GM12878 (cell line): ENCODE measurements around the gene SMG9. TPM values are rescaled to one million over a fixed set of nuclear protein-coding genes. Genes with fewer than 3 reads are reported as not detected.

ENCODE experiments used
- ATAC-seq: fragments of 200-7000 bp; cut with Tn5 transposase; 3 replicates; pipeline ENCODE4 v1.9.1; 2020; ENCODE audit warnings: mild to moderate bottlenecking, moderate library complexity
- BruUV-seq: library from RNA; stranded (reverse); fragments of 400-500 nt; replicated peaks from 2 replicates; lab custom pipeline; 2021; lab: Mats Ljungman, UMichigan
- CTCF ChIA-PET: fragments of 300-600 bp; sonication (Branson Sonifier 250); formaldehyde crosslinking; extraction: SDS; loops from one replicate; lab custom pipeline; 2021; ENCODE audit warnings: inconsistent platforms; lab: Yijun Ruan, JAX
- POLR2A ChIA-PET: fragments of 350-600 bp; formaldehyde crosslinking; extraction: SDS; loops from one replicate; lab custom pipeline; 2021; ENCODE audit warnings: inconsistent platforms; lab: Charles Lee
- RAD21 ChIA-PET: fragments of 300-600 bp; sonication (Branson Sonifier 250); formaldehyde crosslinking; loops from one replicate; lab custom pipeline; 2023; ENCODE audit warnings: antibody characterized with exemption; ENCODE audit not compliant: unreplicated experiment; lab: Charles Lee
- SMC1A ChIA-PET: fragments of 300-600 bp; sonication (Branson Sonifier 250); formaldehyde crosslinking; loops from one replicate; lab custom pipeline; 2023; ENCODE audit not compliant: unreplicated experiment, uncharacterized antibody; lab: Charles Lee
- DNase-seq: peaks from one replicate; pipeline ENCODE4 v3.0.0-alpha.2; 2011; ENCODE audit warnings: low read depth, low spot score
- FAIRE-seq: peaks from 3 replicates; lab custom pipeline; 2011; peaks lifted over from hg19 to GRCh38; lab: Jason Lieb, UNC
- H2AFZ ChIP-seq: 2 replicates; pipeline ENCODE4 v1.6.0; 2011; ENCODE audit warnings: low read depth, low read length, control low read depth; ENCODE audit not compliant: control insufficient read depth
- H3K27ac ChIP-seq: 2 replicates; pipeline ENCODE4 v1.5.1; 2011; ENCODE audit warnings: control low read depth; ENCODE audit not compliant: control insufficient read depth, insufficient read depth
- H3K27me3 ChIP-seq, 2 experiments: replicated peaks in 1 of 2; 2 replicates each; pipeline versions ENCODE4 v1.6.0 to v1.6.1; 2011; ENCODE audit warnings: low read length in 1 of 2; ENCODE audit not compliant: control insufficient read depth in 2 of 2, insufficient read depth in 2 of 2
- H3K36me3 ChIP-seq, 2 experiments: 2 replicates each; pipeline ENCODE4 v1.5.1; 2011; ENCODE audit warnings: low read length in 1 of 2; ENCODE audit not compliant: control insufficient read depth in 2 of 2, insufficient read depth in 2 of 2
- H3K4me1 ChIP-seq: 2 replicates; pipeline ENCODE4 v1.6.1; 2011; ENCODE audit warnings: mild to moderate bottlenecking, low read length, moderate library complexity, mixed read lengths; ENCODE audit not compliant: control insufficient read depth, insufficient read depth
- H3K4me2 ChIP-seq: 2 replicates; pipeline ENCODE4 v1.6.0; 2011; ENCODE audit warnings: control low read depth; ENCODE audit not compliant: control insufficient read depth, insufficient read depth
- H3K4me3 ChIP-seq: fragments of 200-600 bp; sonication (generic); 2 replicates; pipeline ENCODE4 v1.5.1; 2016
- H3K79me2 ChIP-seq: 2 replicates; pipeline ENCODE4 v1.6.0; 2011; ENCODE audit warnings: low read length; ENCODE audit not compliant: control insufficient read depth, insufficient read depth
- H3K9ac ChIP-seq: 2 replicates; pipeline ENCODE4 v1.8.0; 2011; ENCODE audit warnings: low read length, control low read depth, mixed read lengths; ENCODE audit not compliant: control insufficient read depth, insufficient read depth
- H3K9me3 ChIP-seq: replicated peaks from 3 replicates; pipeline ENCODE4 v1.5.1; 2011; ENCODE audit warnings: mild to moderate bottlenecking, low read length; ENCODE audit not compliant: control insufficient read depth, insufficient read depth
- H4K20me1 ChIP-seq: 2 replicates; pipeline ENCODE4 v1.6.0; 2011; ENCODE audit not compliant: control insufficient read depth, insufficient read depth
- CREM ChIP-seq: IDR thresholded peaks from 2 replicates; pipeline ENCODE4 v1.6.1; 2014; ENCODE audit warnings: antibody characterized with exemption, low read depth
- FOXK2 ChIP-seq: fragments of 450-650 bp; IDR thresholded peaks from 2 replicates; pipeline ENCODE4 v1.6.1; 2017; ENCODE audit warnings: mild to moderate bottlenecking, moderate library complexity
- IKZF2 ChIP-seq, 2 experiments: fragments of 450-650 bp; IDR thresholded peaks; 2 replicates each; pipeline ENCODE4 v1.6.1; 2017; ENCODE audit warnings: mild to moderate bottlenecking in 2 of 2, moderate library complexity in 2 of 2
- JUNB ChIP-seq: IDR thresholded peaks from 2 replicates; pipeline ENCODE4 v1.6.1; 2016; ENCODE audit warnings: antibody characterized with exemption, mild to moderate bottlenecking
- KAT2A ChIP-seq: conservative IDR thresholded peaks from 2 replicates; pipeline ENCODE4 v1.6.1; 2011; ENCODE audit warnings: low read depth, low read length; ENCODE audit not compliant: control insufficient read depth
- MEF2A ChIP-seq: IDR thresholded peaks from 2 replicates; pipeline ENCODE4 v1.6.1; 2011; ENCODE audit warnings: low read depth, mild to moderate bottlenecking, low read length, moderate library complexity; ENCODE audit not compliant: insufficient read depth
- POU2F2 ChIP-seq: IDR thresholded peaks from 3 replicates; pipeline ENCODE4 v1.6.1; 2011; ENCODE audit warnings: low read depth, mild to moderate bottlenecking, low read length, borderline replicate concordance
- RCOR1 ChIP-seq: conservative IDR thresholded peaks from 2 replicates; pipeline ENCODE4 v1.6.1; 2012; ENCODE audit warnings: low read depth, low read length, improper control_type of control experiment
- RFX5 ChIP-seq: IDR thresholded peaks from 2 replicates; pipeline ENCODE4 v1.6.1; 2011; ENCODE audit warnings: low read depth, low read length, improper control_type of control experiment
- SREBF2 ChIP-seq: IDR thresholded peaks from 2 replicates; pipeline ENCODE4 v1.6.1; 2012; ENCODE audit warnings: mild to moderate bottlenecking, low read length
- SRF ChIP-seq, 2 experiments: IDR thresholded peaks; 2 replicates each; pipeline ENCODE4 v1.6.1; 2011; ENCODE audit warnings: low read depth in 2 of 2, low read length in 2 of 2, mild to moderate bottlenecking in 1 of 2, moderate library complexity in 1 of 2
- TCF3 ChIP-seq: IDR thresholded peaks from 2 replicates; pipeline ENCODE4 v1.6.1; 2012; ENCODE audit warnings: low read depth, mild to moderate bottlenecking, low read length, borderline replicate concordance; ENCODE audit not compliant: insufficient read depth
- YBX1 ChIP-seq: fragments of 450-650 bp; IDR thresholded peaks from 2 replicates; pipeline ENCODE4 v1.6.1; 2016; ENCODE audit warnings: antibody characterized with exemption
- ZZZ3 ChIP-seq: IDR thresholded peaks from 2 replicates; pipeline ENCODE4 v1.6.1; 2011; ENCODE audit warnings: low read depth; ENCODE audit not compliant: control insufficient read depth, insufficient read length
- WGBS: methylation state at CpG from one replicate; pipeline ENCODE4 v1.1.6; 2016; ENCODE audit warnings: low lambda C conversion rate; ENCODE audit not compliant: insufficient replicate concordance, insufficient coverage; ENCODE audit errors: missing lambda C conversion rate; 5-methylcytosine and 5-hydroxymethylcytosine counted together
- in situ Hi-C: fragments of 300-500 bp; cut with MboI; formaldehyde crosslinking; loops from 9 replicates; pipeline ENCODE4 v1.14.3; 2018; ENCODE audit warnings: mixed read lengths
- intact Hi-C: fragments of 100-400 bp; cut with micrococcal nuclease; formaldehyde crosslinking; loops from one replicate; pipeline ENCODE4 v1.14.2; 2022; ENCODE audit not compliant: unreplicated experiment
- polyA plus RNA-seq, 11 experiments: library from polyadenylated mRNA; depleted of rRNA in 4 of 11; unstranded in 6 of 11; stranded (reverse) in 5 of 11; fragments of >200 nt; fragmentation: Nextera tagmentation in 4 of 11; fragmentation: Illumina TruSeq in 1 of 11; extraction: Ambion mirVana in 4 of 11; extraction: Trizol in 1 of 11; gene quantifications; 1 replicate in 1 of 11; 2 replicates in 10 of 11; pipeline versions ENCODE4 v1.2.1 to v1.2.3, GENCODE V29; 2011 to 2016; ENCODE audit warnings: inconsistent platforms in 2 of 11, missing spikeins in 2 of 11, low read depth in 1 of 11
- total RNA-seq, 4 experiments: library from RNA; depleted of rRNA in 3 of 4; stranded (reverse); fragments of >200 nt in 3 of 4; fragmentation: Illumina TruSeq in 1 of 4; extraction: Trizol in 1 of 4; gene quantifications; 2 replicates each; pipeline versions ENCODE4 v1.2.1 to v1.2.3, GENCODE V29; 2013 to 2021
- TF ChIP-seq, protein P1 (sequence below): IDR thresholded peaks from 2 replicates; pipeline ENCODE4 v1.6.1; 2011; ENCODE audit warnings: borderline replicate concordance, low read depth, mild to moderate bottlenecking, moderate library complexity, low read length; ENCODE audit not compliant: insufficient read depth, poor library complexity, severe bottlenecking

The SMG9 gene
- total and polyA plus RNA-seq, 10 of the 15 experiments (the other 5 are each of a cell fraction or from before 2014, with no cell fraction given): 0.69 to 52.2 (median 28.1) TPM

DNA sequence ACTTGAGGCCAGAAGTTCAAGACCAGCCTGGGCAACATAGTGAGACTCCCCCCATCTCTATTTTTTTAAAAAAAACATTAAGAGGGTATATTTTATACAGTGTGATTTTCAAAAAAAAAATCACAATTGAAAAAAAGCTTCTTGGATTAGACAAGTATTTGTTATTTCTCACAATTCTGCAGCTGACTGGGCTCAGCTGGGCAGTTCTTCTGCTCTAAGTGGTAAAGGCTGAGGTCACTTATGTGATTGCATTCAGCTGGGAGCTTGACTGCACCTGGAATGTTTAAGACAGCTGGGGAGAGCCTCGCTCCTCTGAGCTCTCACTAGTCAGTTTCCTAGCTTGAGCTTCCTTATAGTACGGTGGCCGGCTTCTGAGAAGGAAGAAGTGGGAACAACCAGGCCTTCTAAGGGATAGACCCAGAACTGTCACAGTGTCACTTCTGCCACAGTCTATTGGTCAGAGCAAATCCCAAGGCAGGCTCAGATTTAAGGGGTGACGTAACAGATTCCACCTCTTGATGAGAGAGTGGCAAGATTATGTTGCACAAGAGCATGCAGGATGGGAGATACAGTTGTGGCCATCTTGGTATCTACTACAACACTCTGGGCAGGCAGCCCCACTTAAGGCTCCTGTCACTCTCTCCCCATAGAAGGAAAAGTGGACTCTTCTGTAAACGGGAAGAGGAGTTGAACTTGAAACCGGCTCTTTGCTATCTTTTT lies 58.6 kb downstream of the SMG9 start:
- no peak overlapping the region for H3K4me3 ChIP-seq
- FAIRE-seq (no peak), ATAC-seq (no peak), DNase-seq (no peak)
- peaks cover 8% of the 10 kb centered on the region; the same call in 2 of the 3 replicates for H3K9me3 ChIP-seq
- ChIA-PET RAD21 (interaction anchor here (1.0 kb wide), 1 partner anchor 28 kb away, joined by 3 read pairs; no protein-coding TSS in a partner anchor), CTCF (interaction anchor here (0.9 kb wide), 1 partner anchor 28 kb away, joined by 4 read pairs; no protein-coding TSS in a partner anchor), POLR2A (interaction anchor here (0.6 kb wide), 2 partner anchors 29 to 261 kb away, joined by 3 to 4 read pairs; no protein-coding TSS in a partner anchor), SMC1A (no interaction called here)
- H3K4me1 ChIP-seq: peaks cover 8% of the 10 kb centered on the region
- H3K9ac ChIP-seq: no peak overlapping the region
- no peaks in the 10 kb centered on the region for H3K36me3 ChIP-seq
- H3K27me3 ChIP-seq: no peaks in the 10 kb centered on the region; a peak in 1 of 4 replicates
- H3K27ac ChIP-seq: no peak overlapping the region
- H3K79me2 ChIP-seq: no peaks in the 10 kb centered on the region
- BruUV-seq: no TSS peak
- no peaks in the 10 kb centered on the region for H4K20me1 ChIP-seq
- no peak overlapping the region for H2AFZ ChIP-seq
- H3K4me2 ChIP-seq: no peak overlapping the region
- 78% methylated on average over 6 of the region's 6 CpGs for WGBS
- TF ChIP-seq JUNB: no peak
- TF ChIP-seq FOXK2: no peak
- no peak for TF ChIP-seq RCOR1
- no peak for TF ChIP-seq CREM
- no peak for TF ChIP-seq KAT2A
- TF ChIP-seq TCF3: no peak
- TF ChIP-seq SREBF2: no peak
- no peak for TF ChIP-seq IKZF2 (IDR thresholded peaks at IDR 0.05)
- no peak for TF ChIP-seq SRF (IDR thresholded peaks at IDR 0.05; ENCODE audit: low read depth in 2 of 2, low read length in 2 of 2)
- TF ChIP-seq ZZZ3: no peak
- no peak for TF ChIP-seq RFX5
- TF ChIP-seq MEF2A: no peak
- TF ChIP-seq, protein P1, sequence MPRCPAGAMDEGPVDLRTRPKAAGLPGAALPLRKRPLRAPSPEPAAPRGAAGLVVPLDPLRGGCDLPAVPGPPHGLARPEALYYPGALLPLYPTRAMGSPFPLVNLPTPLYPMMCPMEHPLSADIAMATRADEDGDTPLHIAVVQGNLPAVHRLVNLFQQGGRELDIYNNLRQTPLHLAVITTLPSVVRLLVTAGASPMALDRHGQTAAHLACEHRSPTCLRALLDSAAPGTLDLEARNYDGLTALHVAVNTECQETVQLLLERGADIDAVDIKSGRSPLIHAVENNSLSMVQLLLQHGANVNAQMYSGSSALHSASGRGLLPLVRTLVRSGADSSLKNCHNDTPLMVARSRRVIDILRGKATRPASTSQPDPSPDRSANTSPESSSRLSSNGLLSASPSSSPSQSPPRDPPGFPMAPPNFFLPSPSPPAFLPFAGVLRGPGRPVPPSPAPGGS: no peak
- no peak for TF ChIP-seq YBX1
- TF ChIP-seq POU2F2: no peak
- intact Hi-C loops: no loop called here
- in situ Hi-C loops: no loop called here
